Measurements from ENCODE around the gene GIMD1.

GIMD1 gene

DNA sequence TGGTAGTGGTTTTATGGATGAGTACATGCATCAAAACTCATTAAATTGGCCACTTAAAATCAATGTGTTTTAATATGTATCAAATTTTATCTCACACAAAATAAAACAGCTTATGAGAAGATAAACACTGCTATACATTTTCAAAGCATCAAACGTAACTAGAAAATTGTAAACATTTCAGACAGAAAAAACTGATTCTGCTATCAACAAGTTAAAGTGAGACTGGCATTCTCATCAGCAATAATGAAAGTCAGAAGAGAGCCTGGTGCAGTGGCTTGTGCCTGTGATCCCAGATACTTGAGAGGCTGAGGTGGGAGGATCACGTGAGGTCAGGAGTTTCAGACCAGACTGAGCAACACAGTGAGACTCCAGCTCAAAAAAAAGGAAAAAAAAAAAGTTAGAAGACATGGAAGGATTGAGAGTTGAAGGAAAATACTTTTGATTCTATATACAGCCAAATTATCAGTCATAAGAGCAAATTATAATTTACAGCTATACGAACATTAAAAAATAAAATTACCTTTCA, 55.5 kb downstream of the GIMD1 start:
- no peak for FAIRE-seq

DNA sequence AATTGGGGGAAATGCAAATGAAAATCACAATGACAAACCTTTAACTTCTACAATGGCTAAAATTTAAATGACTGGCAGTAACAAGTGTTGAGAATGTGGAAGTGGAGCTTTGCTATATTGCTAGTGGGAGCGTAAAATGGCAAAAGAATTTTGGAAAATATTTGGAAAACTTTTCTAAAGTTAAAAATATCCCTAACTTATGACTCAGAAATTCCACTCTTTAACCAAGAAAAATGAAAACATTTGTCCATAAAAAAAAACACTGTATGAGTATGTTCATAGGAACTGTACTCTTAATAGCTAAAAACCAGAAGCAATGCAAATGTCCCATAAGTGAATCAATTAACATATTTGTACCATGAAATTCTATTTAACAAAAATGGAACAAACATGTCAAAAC, 56.2 kb downstream of the GIMD1 start:
- no peak for FAIRE-seq
